ENCODE data around the gene ARPC2. TPM values are rescaled to one million over a fixed set of nuclear protein-coding genes. Genes with fewer than 3 reads are reported as not detected.

The ARPC2 gene
- polyA plus RNA-seq, 5 donors: 237 to 268 (median 252) TPM

Other genes starting within 250 kb of the ARPC2 start
- gene TNS1, start 214.2 kb upstream of the ARPC2 start, polyA plus RNA-seq (ENCODE audit: insufficient read depth in 1 of 5, insufficient read length in 5 of 5, low replicate concordance in 1 of 5): 100 to 1,000 TPM; 113 to 196 (median 125) TPM
- under 1 TPM; 0.29 to 0.79 (median 0.34) TPM for gene RUFY4, start 147.9 kb upstream of the ARPC2 start, polyA plus RNA-seq (ENCODE audit: insufficient read depth in 1 of 5, insufficient read length in 5 of 5, low replicate concordance in 1 of 5)
- gene CXCR2, start 91.2 kb upstream of the ARPC2 start, polyA plus RNA-seq (ENCODE audit: insufficient read depth in 1 of 5, insufficient read length in 5 of 5, low replicate concordance in 1 of 5): under 1 TPM; 0.23 to 0.42 (median 0.34) TPM
- gene CXCR1, start 50.2 kb upstream of the ARPC2 start, polyA plus RNA-seq (ENCODE audit: insufficient read depth in 1 of 5, insufficient read length in 5 of 5, low replicate concordance in 1 of 5): under 1 TPM in 3 of 5 donors, not detected in 2; 0.04 to 0.13 (median 0.08) TPM
- 1 to 10 TPM; 1.1 to 1.9 (median 1.3) TPM for gene GPBAR1, start 43.8 kb downstream of the ARPC2 start, polyA plus RNA-seq (ENCODE audit: insufficient read depth in 1 of 5, insufficient read length in 5 of 5, low replicate concordance in 1 of 5)
- 100 to 1,000 TPM in 4 of 5 donors, 10 to 100 TPM in 1; 92.3 to 121 (median 112) TPM for gene AAMP, start 52.9 kb downstream of the ARPC2 start, polyA plus RNA-seq (ENCODE audit: insufficient read depth in 1 of 5, insufficient read length in 5 of 5, low replicate concordance in 1 of 5)
- 10 to 100 TPM; 50.1 to 70.8 (median 67.6) TPM for gene PNKD, start 53.3 kb downstream of the ARPC2 start, polyA plus RNA-seq (ENCODE audit: insufficient read depth in 1 of 5, insufficient read length in 5 of 5, low replicate concordance in 1 of 5)
- 10 to 100 TPM; 65.6 to 79.6 (median 73.4) TPM for gene TMBIM1, start 75.3 kb downstream of the ARPC2 start, polyA plus RNA-seq (ENCODE audit: insufficient read depth in 1 of 5, insufficient read length in 5 of 5, low replicate concordance in 1 of 5)
- 1 to 10 TPM in 4 of 5 donors, under 1 TPM in 1; 0.65 to 4.0 (median 2.2) TPM for gene CATIP, start 139.7 kb downstream of the ARPC2 start, polyA plus RNA-seq (ENCODE audit: insufficient read depth in 1 of 5, insufficient read length in 5 of 5, low replicate concordance in 1 of 5)
- gene SLC11A1, start 165.1 kb downstream of the ARPC2 start, polyA plus RNA-seq (ENCODE audit: insufficient read depth in 1 of 5, insufficient read length in 5 of 5, low replicate concordance in 1 of 5): 1 to 10 TPM in 3 of 5 donors, under 1 TPM in 2; 0.62 to 1.6 (median 1.0) TPM
- 100 to 1,000 TPM; 120 to 176 (median 133) TPM for gene CTDSP1, start 182.7 kb downstream of the ARPC2 start, polyA plus RNA-seq (ENCODE audit: insufficient read depth in 1 of 5, insufficient read length in 5 of 5, low replicate concordance in 1 of 5)
- 1 to 10 TPM in 4 of 5 donors, under 1 TPM in 1; 0.86 to 2.1 (median 1.4) TPM for gene VIL1, start 201.9 kb downstream of the ARPC2 start, polyA plus RNA-seq (ENCODE audit: insufficient read depth in 1 of 5, insufficient read length in 5 of 5, low replicate concordance in 1 of 5)